PFSK-1 (cell line): ENCODE measurements around the gene VDAC2.

Experiments used
- FOXP2 ChIP-seq: optimal IDR thresholded peaks from 2 replicates; pipeline ENCODE3; 2011; ENCODE audit warnings: borderline replicate concordance, control low read depth, inconsistent platforms; ENCODE audit not compliant: insufficient read depth; ENCODE audit errors: extremely low read length, extremely low read depth
- POLR2AphosphoS5 ChIP-seq: IDR thresholded peaks from 2 replicates; pipeline ENCODE4 v1.6.1; 2012; ENCODE audit warnings: low read depth, mild to moderate bottlenecking, control low read depth, low read length, moderate library complexity
- SIN3A ChIP-seq: IDR thresholded peaks from 2 replicates; pipeline ENCODE4 v1.6.1; 2012; ENCODE audit warnings: mild to moderate bottlenecking, low read length, moderate library complexity, borderline replicate concordance; ENCODE audit not compliant: insufficient read depth
- TAF1 ChIP-seq: IDR thresholded peaks from 2 replicates; pipeline ENCODE4 v1.6.1; 2012; ENCODE audit warnings: low read length, control low read depth, borderline replicate concordance; ENCODE audit not compliant: insufficient read depth
- TF ChIP-seq, protein P1 (sequence below), 2 experiments: IDR thresholded peaks; 2 replicates each; pipeline versions ENCODE4 v1.6.1 to v1.8.0; 2011 to 2012; ENCODE audit warnings: low read depth in 2 of 2, low read length in 2 of 2, control low read depth in 1 of 2, inconsistent platforms in 1 of 2, mild to moderate bottlenecking in 1 of 2, moderate library complexity in 1 of 2; ENCODE audit not compliant: insufficient read depth in 1 of 2

VDAC2 gene

DNA sequence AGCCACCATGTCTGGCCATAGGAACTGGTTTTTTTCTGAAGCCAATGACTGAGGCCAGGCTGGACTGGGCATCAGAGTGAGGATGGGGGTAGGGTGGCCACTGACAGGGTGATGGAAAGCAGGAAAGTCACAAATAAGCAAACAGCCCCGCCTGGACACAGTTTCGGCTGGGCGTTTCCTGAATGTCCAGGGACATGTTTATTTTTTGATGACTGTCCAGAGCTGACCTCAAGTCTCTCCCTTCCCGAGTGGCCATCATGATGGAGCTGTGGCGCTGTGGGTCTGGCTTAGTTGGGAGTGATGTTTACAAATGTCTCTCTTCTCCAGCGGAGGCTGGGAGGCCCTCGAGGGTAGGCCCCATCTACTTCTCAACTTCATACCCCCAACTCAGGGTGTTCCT, 62.3 kb downstream of the VDAC2 start:
- TF ChIP-seq, protein P1, sequence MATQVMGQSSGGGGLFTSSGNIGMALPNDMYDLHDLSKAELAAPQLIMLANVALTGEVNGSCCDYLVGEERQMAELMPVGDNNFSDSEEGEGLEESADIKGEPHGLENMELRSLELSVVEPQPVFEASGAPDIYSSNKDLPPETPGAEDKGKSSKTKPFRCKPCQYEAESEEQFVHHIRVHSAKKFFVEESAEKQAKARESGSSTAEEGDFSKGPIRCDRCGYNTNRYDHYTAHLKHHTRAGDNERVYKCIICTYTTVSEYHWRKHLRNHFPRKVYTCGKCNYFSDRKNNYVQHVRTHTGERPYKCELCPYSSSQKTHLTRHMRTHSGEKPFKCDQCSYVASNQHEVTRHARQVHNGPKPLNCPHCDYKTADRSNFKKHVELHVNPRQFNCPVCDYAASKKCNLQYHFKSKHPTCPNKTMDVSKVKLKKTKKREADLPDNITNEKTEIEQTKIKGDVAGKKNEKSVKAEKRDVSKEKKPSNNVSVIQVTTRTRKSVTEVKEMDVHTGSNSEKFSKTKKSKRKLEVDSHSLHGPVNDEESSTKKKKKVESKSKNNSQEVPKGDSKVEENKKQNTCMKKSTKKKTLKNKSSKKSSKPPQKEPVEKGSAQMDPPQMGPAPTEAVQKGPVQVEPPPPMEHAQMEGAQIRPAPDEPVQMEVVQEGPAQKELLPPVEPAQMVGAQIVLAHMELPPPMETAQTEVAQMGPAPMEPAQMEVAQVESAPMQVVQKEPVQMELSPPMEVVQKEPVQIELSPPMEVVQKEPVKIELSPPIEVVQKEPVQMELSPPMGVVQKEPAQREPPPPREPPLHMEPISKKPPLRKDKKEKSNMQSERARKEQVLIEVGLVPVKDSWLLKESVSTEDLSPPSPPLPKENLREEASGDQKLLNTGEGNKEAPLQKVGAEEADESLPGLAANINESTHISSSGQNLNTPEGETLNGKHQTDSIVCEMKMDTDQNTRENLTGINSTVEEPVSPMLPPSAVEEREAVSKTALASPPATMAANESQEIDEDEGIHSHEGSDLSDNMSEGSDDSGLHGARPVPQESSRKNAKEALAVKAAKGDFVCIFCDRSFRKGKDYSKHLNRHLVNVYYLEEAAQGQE (IDR thresholded peaks at IDR 0.05; ENCODE audit: insufficient read depth in 1 of 2, low read depth in 2 of 2, low read length in 2 of 2): no peak
- TF ChIP-seq SIN3A (no peak), TAF1 (no peak), POLR2AphosphoS5 (no peak), FOXP2 (no peak)

DNA sequence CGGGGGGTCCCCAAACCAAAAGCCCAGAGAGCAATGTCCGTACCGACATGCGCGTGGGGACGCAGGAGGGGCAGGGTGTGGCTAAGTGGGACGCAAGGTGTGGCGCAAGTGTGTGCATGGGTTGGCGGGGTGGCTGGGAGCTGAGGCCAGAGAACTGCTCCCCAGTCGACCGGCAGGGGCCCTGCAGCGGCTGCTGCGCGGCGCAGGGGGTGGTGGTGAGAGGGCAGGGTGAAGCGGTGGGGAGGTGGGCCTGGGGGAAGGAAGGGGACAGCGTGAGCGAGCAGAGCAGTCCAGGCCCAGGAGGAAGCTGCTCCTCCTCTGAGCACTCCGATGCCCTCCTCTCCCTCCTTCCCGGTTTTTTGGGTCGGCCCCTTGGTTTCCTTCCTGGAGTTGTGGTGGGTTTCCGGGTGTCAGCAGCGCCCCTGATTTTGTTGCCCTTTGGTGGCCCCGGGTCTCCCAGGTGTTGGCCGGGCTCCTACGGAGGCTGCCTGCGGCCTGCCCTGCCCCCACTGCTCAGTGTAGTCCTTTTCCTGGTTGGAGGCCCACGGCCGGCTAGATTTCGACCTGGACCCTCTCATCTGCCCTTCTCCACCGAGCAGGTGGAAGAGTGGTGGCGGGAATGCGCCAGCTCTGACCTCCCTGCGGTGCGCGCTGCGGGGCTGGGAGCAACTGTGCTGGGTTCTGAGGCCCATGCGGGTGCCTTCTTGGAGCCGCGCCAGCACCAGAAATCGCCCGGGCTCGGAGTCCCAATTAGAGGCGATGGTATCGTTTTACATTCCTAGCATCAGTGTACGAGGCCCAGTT, 65.7 kb downstream of the VDAC2 start:
- TF ChIP-seq POLR2AphosphoS5: no peak
- TF ChIP-seq SIN3A: no peak
- TF ChIP-seq TAF1: no peak
- TF ChIP-seq, protein P1 (IDR thresholded peaks at IDR 0.05; ENCODE audit: insufficient read depth in 1 of 2, low read depth in 2 of 2, low read length in 2 of 2): no peak
- TF ChIP-seq FOXP2: no peak

DNA sequence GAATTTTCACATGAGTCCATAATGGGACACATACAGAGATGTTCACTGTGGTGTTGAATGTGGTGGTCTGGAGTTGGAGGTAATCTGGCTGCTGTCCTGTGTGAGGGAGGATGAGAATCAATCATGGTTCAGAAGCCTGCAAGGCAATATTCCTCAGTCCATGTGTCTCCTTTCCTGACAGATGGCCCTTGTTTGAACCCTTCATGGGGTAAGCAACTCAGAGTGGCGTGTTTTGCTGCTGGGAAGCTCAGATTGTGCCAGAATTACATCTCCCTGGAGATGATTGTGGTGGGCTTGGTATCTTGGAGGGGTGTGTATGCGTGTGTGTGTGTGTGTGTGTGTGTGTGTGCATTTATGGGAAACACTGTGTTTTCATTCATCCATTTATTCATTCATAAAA, 69.6 kb downstream of the VDAC2 start:
- TF ChIP-seq SIN3A (no peak), FOXP2 (no peak), POLR2AphosphoS5 (no peak)
